ENCODE measurements around the gene GALNT2. TPM values are rescaled to one million over a fixed set of nuclear protein-coding genes. Genes with fewer than 3 reads are reported as not detected.

Gene GALNT2
- total and polyA plus RNA-seq, 2 of the 4 experiments (the other 2 are of a cell fraction), result 50.4 to 189 TPM

GRCh38 chr1:230211436-230212145 lies 144.6 kb downstream of the GALNT2 start:
- Histone ChIP-seq H3K4me3 (ENCODE audit: insufficient read depth, low read depth, low read length) (no peak overlapping the region), H3K36me3 (ENCODE audit: control insufficient read depth, insufficient read depth, low read length) (no peaks in the 10 kb centered on the region), H3K27ac (ENCODE audit: insufficient read depth, low read length) (no peak overlapping the region), H4K8ac (ENCODE audit: low read depth in 2 of 2, low read length in 2 of 2) (no peak overlapping the region), H4K5ac (ENCODE audit: low read depth, low read length) (no peak overlapping the region), H3K23ac (ENCODE audit: low read depth, low read length) (no peak overlapping the region; the same call in 1 of the 2 replicates), H3K4me2 (ENCODE audit: low read depth, low read length) (no peak overlapping the region), H2BK20ac (ENCODE audit: low read depth, low read length) (no peak overlapping the region), H3K9me1 (ENCODE audit: insufficient read depth, low read length) (peaks cover 17% of the 10 kb centered on the region), H3K27me3 (ENCODE audit: control insufficient read depth, insufficient read depth, low read length) (no peaks in the 10 kb centered on the region), H2BK5ac (ENCODE audit: low read depth, low read length, poor library complexity, severe bottlenecking) (no peak overlapping the region), H4K20me1 (ENCODE audit: insufficient read depth, low read length) (peaks cover 47% of the 10 kb centered on the region), H3K18ac (ENCODE audit: low read depth, low read length) (no peak overlapping the region), H3K79me1 (ENCODE audit: low read depth in 1 of 2, low read length in 2 of 2) (peaks cover 33 to 61% of the 10 kb centered on the region in 2 experiments), H2AFZ (replicated peaks; ENCODE audit: low read length, poor library complexity) (no peak overlapping the region), H3K9me3 (ENCODE audit: control insufficient read depth, insufficient read depth, low read length) (no peaks in the 10 kb centered on the region), H2AK9ac (replicated peaks; ENCODE audit: low read depth, low read length, poor library complexity) (no peak overlapping the region), H3K4me1 (ENCODE audit: control insufficient read depth, insufficient read depth, low read length) (peaks cover 14% of the 10 kb centered on the region), H2BK15ac (ENCODE audit: low read depth, low read length) (no peak overlapping the region), H3K9ac (ENCODE audit: low read depth, low read length) (no peak overlapping the region), H3K56ac (ENCODE audit: extremely low read depth, insufficient read depth, low read length) (no peak overlapping the region), H4K91ac (ENCODE audit: insufficient read depth, low read depth, low read length) (no peak overlapping the region), H2AK5ac (ENCODE audit: low read depth, low read length) (no peak overlapping the region), H3K14ac (replicated peaks; ENCODE audit: low read depth, low read length) (no peak overlapping the region), H2BK120ac (ENCODE audit: low read depth, low read length) (no peak overlapping the region), H3K4ac (ENCODE audit: low read depth, low read length) (no peak overlapping the region; the same call in 1 of the 2 replicates)
- in situ Hi-C loops (cut with MboI; ENCODE audit: low sequenced_read_pairs), result no loop called here
- TF ChIP-seq SMC3 (IDR thresholded peaks at IDR 0.05; ENCODE audit: low read depth, low read length) (no peak), FOS (IDR thresholded peaks at IDR 0.05; ENCODE audit: low read depth, low read length) (no peak), MAFK (IDR thresholded peaks at IDR 0.05; ENCODE audit: low read depth, low read length) (no peak), RCOR1 (IDR thresholded peaks at IDR 0.05; ENCODE audit: insufficient replicate concordance, low read length) (no peak), MXI1 (IDR thresholded peaks at IDR 0.05; ENCODE audit: borderline replicate concordance, low read depth, low read length) (no peak), RAD21 (IDR thresholded peaks at IDR 0.05; ENCODE audit: low read length) (no peak), POLR2A (IDR thresholded peaks at IDR 0.05; ENCODE audit: low read depth, low read length) (no peak), NFE2L2 (IDR thresholded peaks at IDR 0.05; ENCODE audit: low read depth, low read length) (no peak), MAZ (IDR thresholded peaks at IDR 0.05; ENCODE audit: borderline replicate concordance, low read depth, low read length) (no peak)
- ChIA-PET CTCF (interaction anchor here (0.8 to 1.6 kb wide), 3 partner anchors 15 to 538 kb away, joined by 3 to 4 read pairs (median 3); no protein-coding TSS in a partner anchor), POLR2A (ENCODE audit: unreplicated experiment) (interaction anchor here (0.6 kb wide), 1 partner anchor 552 kb away, joined by 3 read pairs; no protein-coding TSS in a partner anchor)
- WGBS, 2 experiments (ENCODE audit: extremely low coverage in 2 of 2, insufficient read length in 1 of 2), result 100% methylated on average over 2 of the region's 8 CpGs; no CpG with 5 or more reads in 1 of the 2 experiments
- no peak for DNase-seq
- no peak for ATAC-seq (ENCODE audit: low read depth)
- no TSS peak for BruUV-seq (replicated peaks)
- intact Hi-C loops (cut with micrococcal nuclease), result no loop called here
- dilution Hi-C loops (cut with HindIII; ENCODE audit: low sequenced_read_pairs, unreplicated experiment), result no loop called here

Measured in IMR-90 (cell line).